K562 (cell line): ENCODE measurements around the gene ARHGEF16. TPM values are rescaled to one million over a fixed set of nuclear protein-coding genes. Genes with fewer than 3 reads are reported as not detected.
A peak's percentile ranks its signal among the peaks of the same experiment; 100 is the strongest.

ENCODE experiments used
- ATAC-seq: fragments of 200-7000 bp; cut with Tn5 transposase; 3 replicates; pipeline ENCODE4 v1.9.1; 2020; ENCODE audit warnings: moderate library complexity
- BruUV-seq: library from RNA; stranded (reverse); fragments of 400-500 nt; replicated peaks from 2 replicates; lab custom pipeline; 2021; lab: Mats Ljungman, UMichigan
- CTCF ChIA-PET: fragments of 300-600 bp; formaldehyde crosslinking; extraction: SDS; loops from one replicate; lab custom pipeline; 2021; ENCODE audit warnings: low intra/inter-chr PET ratio; lab: Yijun Ruan, JAX
- POLR2A ChIA-PET: fragments of 300-600, 350-650 bp; sonication (Branson Sonifier 250); formaldehyde crosslinking; extraction: SDS; loops from one replicate; lab custom pipeline; 2021; ENCODE audit warnings: antibody characterized with exemption, inconsistent platforms; lab: Yijun Ruan, JAX
- DNase-seq, 4 experiments: peaks; one replicate each; pipeline versions ENCODE4 v3.0.0 to v3.0.0-alpha.2; 2011 to 2018; ENCODE audit warnings: low spot score in 3 of 4, mixed read lengths in 3 of 4; ENCODE audit errors: extremely low read depth in 1 of 4
- FAIRE-seq: peaks from 2 replicates; lab custom pipeline; 2011; peaks lifted over from hg19 to GRCh38; lab: Jason Lieb, UNC
- H2AFZ ChIP-seq: 2 replicates; pipeline ENCODE4 v1.6.0; 2011; ENCODE audit warnings: low read depth, low read length, control low read depth, inconsistent platforms
- H3K27ac ChIP-seq: fragments of 200-600 bp; 3 replicates; pipeline ENCODE4 v1.8.0; 2011; ENCODE audit warnings: low read depth, mild to moderate bottlenecking, control low read depth, inconsistent platforms, low read length, moderate library complexity, mixed read lengths; ENCODE audit errors: extremely low read depth
- H3K27me3 ChIP-seq, 2 experiments: fragments of 300-600 bp in 1 of 2; 2 replicates in 1 of 2; 3 replicates in 1 of 2; pipeline versions ENCODE4 v1.6.0 to v1.8.0; 2011; ENCODE audit warnings: inconsistent platforms in 2 of 2, low read length in 2 of 2, mild to moderate bottlenecking in 1 of 2, mixed read lengths in 1 of 2, moderate library complexity in 1 of 2; ENCODE audit not compliant: control insufficient read depth in 2 of 2, insufficient read depth in 2 of 2
- H3K36me3 ChIP-seq: fragments of 300-600 bp; 3 replicates; pipeline ENCODE4 v1.8.0; 2011; ENCODE audit warnings: mild to moderate bottlenecking, low read length, inconsistent platforms; ENCODE audit not compliant: control insufficient read depth, insufficient read depth
- H3K4me1 ChIP-seq, 2 experiments: fragments of 200-600 bp in 1 of 2; replicated peaks in 1 of 2; 2 replicates in 1 of 2; 3 replicates in 1 of 2; pipeline versions ENCODE4 v1.5.1 to v1.8.0; 2011; ENCODE audit warnings: inconsistent platforms in 2 of 2, low read length in 2 of 2, mild to moderate bottlenecking in 1 of 2, mixed read lengths in 1 of 2, moderate library complexity in 1 of 2; ENCODE audit not compliant: control insufficient read depth in 2 of 2, insufficient read depth in 2 of 2
- H3K4me2 ChIP-seq: 2 replicates; pipeline ENCODE4 v1.6.1; 2011; ENCODE audit warnings: low read length, control low read depth, inconsistent platforms, mixed read lengths; ENCODE audit not compliant: insufficient read depth
- H3K4me3 ChIP-seq: fragments of 200-600 bp; sonication (generic), shearing (Covaris generic); 2 replicates; pipeline ENCODE4 v1.5.1; 2016; ENCODE audit warnings: control low read depth, inconsistent platforms
- H3K79me2 ChIP-seq: fragments of 200-600 bp; 3 replicates; pipeline ENCODE4 v1.8.0; 2011; ENCODE audit warnings: low read length, inconsistent platforms; ENCODE audit not compliant: control insufficient read depth, insufficient read depth
- H3K9ac ChIP-seq, 2 experiments: 2 replicates each; pipeline versions ENCODE4 v1.6.0 to v1.6.1; 2011; ENCODE audit warnings: low read depth in 2 of 2, low read length in 2 of 2, control low read depth in 1 of 2, inconsistent platforms in 1 of 2, mild to moderate bottlenecking in 1 of 2, mixed read lengths in 1 of 2; ENCODE audit not compliant: insufficient read depth in 1 of 2
- H3K9me1 ChIP-seq: one replicate; pipeline ENCODE4 v1.6.0; 2011; ENCODE audit warnings: inconsistent platforms, mild to moderate bottlenecking, low read length, moderate library complexity; ENCODE audit not compliant: control insufficient read depth, insufficient read depth
- H3K9me3 ChIP-seq: replicated peaks from 2 replicates; pipeline ENCODE4 v1.5.1; 2011; ENCODE audit warnings: low read depth, low read length, inconsistent platforms; ENCODE audit not compliant: control insufficient read depth, insufficient read depth
- H4K20me1 ChIP-seq: replicated peaks from 2 replicates; pipeline ENCODE4 v1.6.1; 2011; ENCODE audit warnings: low read length, inconsistent platforms, mixed read lengths; ENCODE audit not compliant: control insufficient read depth, insufficient read depth
- ARNT ChIP-seq, 2 experiments: fragments of 450-650 bp; IDR thresholded peaks; 2 replicates each; pipeline ENCODE4 v1.6.1; 2016; ENCODE audit warnings: mild to moderate bottlenecking in 1 of 2
- BCOR ChIP-seq: fragments of 450-650 bp; IDR thresholded peaks from 2 replicates; pipeline ENCODE4 v1.6.1; 2016
- BDP1 ChIP-seq: IDR thresholded peaks from 3 replicates; pipeline ENCODE4 v1.6.1; 2011; ENCODE audit not compliant: insufficient read length, insufficient read depth
- CBX1 ChIP-seq: sonication (generic); IDR thresholded peaks from 2 replicates; pipeline ENCODE4 v1.6.1; 2016; ENCODE audit warnings: antibody characterized with exemption, low read depth, mild to moderate bottlenecking
- CTBP1 ChIP-seq: fragments of 450-650 bp; IDR thresholded peaks from 2 replicates; pipeline ENCODE4 v1.6.1; 2016; ENCODE audit warnings: borderline replicate concordance
- HEY1 ChIP-seq: fragments of 250-450 bp; sonication (Bioruptor Pico); IDR thresholded peaks from 2 replicates; pipeline ENCODE4 v1.5.0; 2020; ENCODE audit warnings: mild to moderate bottlenecking, moderate library complexity, borderline replicate concordance
- KDM2B ChIP-seq: fragments of 250-450 bp; sonication (Bioruptor Pico); IDR thresholded peaks from 2 replicates; pipeline ENCODE4 v1.8.0; 2021; ENCODE audit warnings: mild to moderate bottlenecking, moderate library complexity
- LCOR ChIP-seq: sonication (generic); formaldehyde crosslinking; IDR thresholded peaks from 2 replicates; pipeline ENCODE4 v1.8.0; 2022; ENCODE audit warnings: mild to moderate bottlenecking, missing genetic modification reagents
- MYBL2 ChIP-seq, 2 experiments: fragments of 450-650 bp in 1 of 2; sonication (generic) in 1 of 2; formaldehyde crosslinking in 1 of 2; IDR thresholded peaks; 2 replicates each; pipeline versions ENCODE4 v1.6.1 to v1.8.1; 2017 to 2022; ENCODE audit warnings: borderline replicate concordance in 1 of 2, inconsistent platforms in 1 of 2, low read depth in 1 of 2, mild to moderate bottlenecking in 1 of 2, missing genetic modification reagents in 1 of 2, moderate library complexity in 1 of 2
- NEUROD1 ChIP-seq: fragments of 150-350 bp; IDR thresholded peaks from 2 replicates; pipeline ENCODE4 v1.6.1; 2014; ENCODE audit warnings: borderline replicate concordance, low read length, low read depth; ENCODE audit not compliant: partially characterized antibody
- OTX1 ChIP-seq: fragments of 450-650 bp; formaldehyde crosslinking; IDR thresholded peaks from 2 replicates; pipeline ENCODE4 v1.4.0; 2022; ENCODE audit warnings: mild to moderate bottlenecking
- POU5F1 ChIP-seq: fragments of 150-350 bp; IDR thresholded peaks from 2 replicates; pipeline ENCODE4 v1.6.1; 2014; ENCODE audit warnings: borderline replicate concordance, low read length, low read depth, mild to moderate bottlenecking; ENCODE audit not compliant: partially characterized antibody
- RAD51 ChIP-seq: fragments of 450-650 bp; IDR thresholded peaks from 2 replicates; pipeline ENCODE4 v1.7.1; 2016; ENCODE audit warnings: low read depth, mild to moderate bottlenecking, borderline replicate concordance
- SIN3B ChIP-seq: fragments of 450-650 bp; IDR thresholded peaks from 2 replicates; pipeline ENCODE4 v1.6.1; 2017; ENCODE audit warnings: low read depth, mild to moderate bottlenecking, moderate library complexity
- TAF9B ChIP-seq: fragments of 450-650 bp; IDR thresholded peaks from 2 replicates; pipeline ENCODE4 v1.6.1; 2018; ENCODE audit warnings: mild to moderate bottlenecking; ENCODE audit not compliant: partially characterized antibody
- TGIF2 ChIP-seq: sonication (generic); formaldehyde crosslinking; IDR thresholded peaks from 2 replicates; pipeline ENCODE4 v1.8.1; 2022; ENCODE audit warnings: mild to moderate bottlenecking, missing genetic modification reagents, moderate library complexity
- XRCC5 ChIP-seq: fragments of 200-400 bp; formaldehyde crosslinking; IDR thresholded peaks from 2 replicates; pipeline ENCODE4 v1.6.1; 2017; ENCODE audit warnings: low read depth, mild to moderate bottlenecking, low read length
- ZNF224 ChIP-seq: sonication (generic); formaldehyde crosslinking; IDR thresholded peaks from 2 replicates; pipeline ENCODE4 v1.8.0; 2022; ENCODE audit warnings: mild to moderate bottlenecking, missing genetic modification reagents
- ZNF274 ChIP-seq: IDR thresholded peaks from 2 replicates; pipeline ENCODE4 v1.6.1; 2011; ENCODE audit warnings: low read depth, mild to moderate bottlenecking, low read length, moderate library complexity, borderline replicate concordance
- ZNF766 ChIP-seq: fragments of 200-800 bp; sonication (Bioruptor generic); conservative IDR thresholded peaks from 2 replicates; pipeline ENCODE4 v1.6.1; 2016; ENCODE audit warnings: missing genetic modification characterization, missing compliant biosample characterization
- ZNF77 ChIP-seq: fragments of 250-450 bp; sonication (Bioruptor Pico); IDR thresholded peaks from 2 replicates; pipeline ENCODE4 v1.5.0; 2020
- WGBS: fragments of 100-300 bp; shearing (Covaris generic); methylation state at CpG from one replicate; pipeline ENCODE4 v1.1.6; 2016; ENCODE audit warnings: low coverage, mixed read lengths; ENCODE audit not compliant: insufficient coverage; ENCODE audit errors: missing lambda C conversion rate; 5-methylcytosine and 5-hydroxymethylcytosine counted together
- in situ Hi-C: fragments of 300-500 bp; cut with MboI; formaldehyde crosslinking; loops from 4 replicates; pipeline ENCODE4 v1.15.0; 2018; ENCODE audit warnings: inconsistent platforms, mixed read lengths
- intact Hi-C: fragments of 100-400 bp; cut with micrococcal nuclease; formaldehyde crosslinking; loops from 2 replicates; pipeline ENCODE4 v1.14.2; 2022
- polyA plus RNA-seq, 8 experiments: library from polyadenylated mRNA; depleted of rRNA in 4 of 8; stranded (reverse) in 5 of 8; unstranded in 3 of 8; fragments of >200 nt; fragmentation: Nextera tagmentation in 2 of 8; fragmentation: Illumina TruSeq in 1 of 8; extraction: Ambion mirVana in 2 of 8; extraction: Trizol in 1 of 8; gene quantifications; 2 replicates each; pipeline versions ENCODE4 v1.2.1 to v1.2.3, GENCODE V29; 2011 to 2014; ENCODE audit warnings: inconsistent platforms in 1 of 8, missing spikeins in 1 of 8
- total RNA-seq, 7 experiments: library from RNA; depleted of rRNA in 6 of 7; stranded (reverse); fragments of >200 nt in 6 of 7; fragmentation: Illumina TruSeq in 2 of 7; extraction: Trizol in 2 of 7; gene quantifications; 2 replicates each; pipeline versions ENCODE4 v1.2.1 to v1.2.3, GENCODE V29; 2011 to 2021; ENCODE audit warnings: low replicate concordance in 1 of 7
- TF ChIP-seq, protein P1 (sequence below): fragments of 450-650 bp; formaldehyde crosslinking; conservative IDR thresholded peaks from 2 replicates; pipeline ENCODE4 v1.4.0; 2022; ENCODE audit warnings: mild to moderate bottlenecking, missing genetic modification characterization

ARHGEF16 gene
- total and polyA plus RNA-seq, 9 of the 15 experiments (the other 6 are each of a cell fraction or from before 2014, with no cell fraction given), result 0.15 to 1.2 (median 0.49) TPM; not detected in 2

DNA sequence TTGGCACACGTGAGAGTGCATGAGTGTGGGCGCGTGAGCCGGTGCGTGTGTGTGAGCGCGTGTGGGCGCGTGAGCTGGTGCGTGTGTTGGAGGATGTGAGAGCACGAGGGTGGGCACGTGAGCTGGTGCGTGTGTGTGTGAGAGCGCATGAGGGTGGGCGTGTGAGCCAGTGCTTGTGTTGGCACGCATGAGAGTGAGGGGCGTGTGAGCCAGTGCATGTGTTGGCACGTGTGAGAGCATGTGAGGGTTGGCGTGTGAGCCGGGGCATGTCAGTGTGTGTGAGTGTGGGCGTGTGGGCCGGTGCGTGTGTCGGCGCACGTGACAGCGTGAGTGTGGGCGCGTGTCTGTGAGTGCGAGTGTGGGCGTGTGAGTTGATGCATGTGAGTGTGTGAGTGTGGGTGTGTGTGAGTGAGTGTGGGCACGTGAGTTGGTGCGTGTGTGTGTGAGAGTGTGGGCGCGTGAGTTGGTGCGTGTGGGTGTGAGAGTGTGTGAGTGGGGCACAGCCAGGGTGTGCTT lies 45.7 kb upstream of the ARHGEF16 start (continued):
- TF ChIP-seq, protein P1, sequence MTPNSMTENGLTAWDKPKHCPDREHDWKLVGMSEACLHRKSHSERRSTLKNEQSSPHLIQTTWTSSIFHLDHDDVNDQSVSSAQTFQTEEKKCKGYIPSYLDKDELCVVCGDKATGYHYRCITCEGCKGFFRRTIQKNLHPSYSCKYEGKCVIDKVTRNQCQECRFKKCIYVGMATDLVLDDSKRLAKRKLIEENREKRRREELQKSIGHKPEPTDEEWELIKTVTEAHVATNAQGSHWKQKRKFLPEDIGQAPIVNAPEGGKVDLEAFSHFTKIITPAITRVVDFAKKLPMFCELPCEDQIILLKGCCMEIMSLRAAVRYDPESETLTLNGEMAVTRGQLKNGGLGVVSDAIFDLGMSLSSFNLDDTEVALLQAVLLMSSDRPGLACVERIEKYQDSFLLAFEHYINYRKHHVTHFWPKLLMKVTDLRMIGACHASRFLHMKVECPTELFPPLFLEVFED (CRISPR knock-in tag), result no peak
- no peak for TF ChIP-seq ZNF224 (CRISPR knock-in tag)
- no peak for TF ChIP-seq RAD51
- TF ChIP-seq CTBP1, result no peak
- no peak for TF ChIP-seq POU5F1
- no peak for TF ChIP-seq ZNF766 (CRISPR knock-in tag)
- TF ChIP-seq TGIF2 (CRISPR knock-in tag), result no peak

DNA sequence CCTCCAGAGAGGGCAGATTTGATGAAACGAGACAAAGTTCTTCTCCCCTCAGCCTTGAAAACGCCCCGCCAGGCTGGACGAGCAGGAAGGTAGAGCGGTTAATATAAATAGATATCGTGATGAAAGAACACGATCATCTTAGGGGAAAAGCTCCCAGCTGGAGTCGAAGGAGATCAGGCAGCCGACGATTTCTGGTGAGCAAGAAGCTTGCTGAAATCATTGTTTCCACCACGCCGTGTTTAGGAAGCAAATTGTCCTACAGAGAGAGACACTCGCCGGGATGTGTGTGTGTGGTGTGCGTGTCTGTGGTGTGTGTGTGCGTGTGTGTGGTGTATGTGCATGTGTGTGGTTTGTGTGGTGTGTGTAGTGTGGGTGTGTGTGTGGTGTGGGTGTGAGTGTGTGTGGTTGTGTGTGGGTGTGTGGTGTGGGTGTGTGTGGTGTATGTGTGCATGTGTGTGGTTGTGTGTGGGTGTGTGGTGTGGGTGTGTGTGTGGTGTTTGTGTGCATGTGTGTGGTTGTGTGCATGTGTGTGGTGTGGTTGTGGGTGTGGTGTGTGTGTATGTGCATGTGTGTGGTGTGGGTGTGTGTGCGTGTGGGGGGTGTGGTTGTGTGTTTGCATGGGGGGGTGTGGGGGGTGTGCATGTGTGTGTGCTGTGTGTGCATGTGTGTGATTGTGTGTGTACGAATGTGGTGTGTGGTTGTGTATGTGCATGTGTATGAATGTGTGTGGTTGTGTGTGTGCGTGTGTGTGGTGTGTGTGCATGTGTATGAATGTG lies 44.9 kb upstream of the ARHGEF16 start:
- Histone ChIP-seq H3K27ac (no peak overlapping the region), H3K27me3 (peaks cover 19 to 61% of the 10 kb centered on the region in 2 experiments; a peak in 4 of 5 replicates), H3K9me3 (no peaks in the 10 kb centered on the region), H3K79me2 (no peaks in the 10 kb centered on the region), H3K4me1 (peaks cover 0 to 22% of the 10 kb centered on the region in 2 experiments; a peak in 1 of 5 replicates), H3K4me2 (no peak overlapping the region), H2AFZ (no peak overlapping the region), H3K9me1 (no peaks in the 10 kb centered on the region), H3K36me3 (no peaks in the 10 kb centered on the region), H3K9ac (no peak overlapping the region), H3K4me3 (no peak overlapping the region), H4K20me1 (peaks cover 4% of the 10 kb centered on the region; the same call in 1 of the 2 replicates)
- 28% methylated on average over 17 of the region's 19 CpGs for WGBS
- ATAC-seq, result no peak
- in situ Hi-C loops (no loop called here), intact Hi-C loops (no loop called here)
- ChIA-PET POLR2A (no interaction called here), CTCF (no interaction called here)
- FAIRE-seq, result peak; percentile 80
- DNase-seq, result no peak
- no TSS peak for BruUV-seq
- no peak for TF ChIP-seq TAF9B
- no peak for TF ChIP-seq XRCC5
- TF ChIP-seq ZNF77, result no peak
- TF ChIP-seq KDM2B (CRISPR knock-in tag), result no peak
- no peak for TF ChIP-seq SIN3B
- no peak for TF ChIP-seq LCOR (CRISPR knock-in tag)
- no peak for TF ChIP-seq NEUROD1
- TF ChIP-seq MYBL2 (IDR thresholded peaks at IDR 0.05; ENCODE audit: low read depth), result no peak
- 0 out of 2 replicates have a peak, but pooled peaks have one; percentile 41 for TF ChIP-seq MYBL2 (CRISPR knock-in tag; IDR thresholded peaks at IDR 0.05; ENCODE audit: borderline replicate concordance)
- no peak for TF ChIP-seq HEY1 (CRISPR knock-in tag)
- TF ChIP-seq BDP1, result no peak
- no peak for TF ChIP-seq OTX1
- no peak for TF ChIP-seq CBX1
- TF ChIP-seq ZNF274, result no peak
- TF ChIP-seq BCOR, result no peak
- TF ChIP-seq ARNT (IDR thresholded peaks at IDR 0.05), result no peak
